Fibroblast of pulmonary artery (primary cell): Measurements from ENCODE around the gene CTNND1.

ENCODE experiments used
- DNase-seq: peaks from one replicate; pipeline ENCODE4 v3.0.0-alpha.2; 2010; ENCODE audit warnings: low read depth
- H3K4me3 ChIP-seq: replicated peaks from 2 replicates; pipeline ENCODE4 v1.5.1; 2011; ENCODE audit warnings: low read depth, mild to moderate bottlenecking, control low read depth, low read length, moderate library complexity
- TF ChIP-seq, protein P1 (sequence below): IDR thresholded peaks from 2 replicates; pipeline ENCODE4 v1.5.1; 2011; ENCODE audit warnings: mild to moderate bottlenecking, control low read depth, low read length, inconsistent platforms; ENCODE audit errors: missing control alignments

The CTNND1 gene

DNA sequence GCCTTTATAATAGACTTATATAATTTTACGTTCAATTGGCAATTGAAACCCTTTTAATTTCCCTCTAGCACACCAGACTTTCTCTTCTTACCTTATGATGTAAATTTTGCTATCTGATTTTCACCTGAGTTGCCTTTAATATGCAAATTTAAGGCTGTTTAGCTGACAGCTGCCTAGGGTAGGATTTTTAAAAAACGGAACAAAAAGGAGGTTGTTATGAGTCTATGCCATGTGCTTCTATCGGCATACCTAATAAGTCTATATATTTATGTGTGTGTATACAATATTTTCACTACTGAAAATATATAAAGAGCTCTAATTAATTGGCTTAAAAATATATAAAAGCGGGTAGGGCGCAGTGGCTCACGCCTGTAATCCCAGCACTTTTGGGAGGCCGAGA, 32.1 kb upstream of the CTNND1 start:
- TF ChIP-seq, protein P1, sequence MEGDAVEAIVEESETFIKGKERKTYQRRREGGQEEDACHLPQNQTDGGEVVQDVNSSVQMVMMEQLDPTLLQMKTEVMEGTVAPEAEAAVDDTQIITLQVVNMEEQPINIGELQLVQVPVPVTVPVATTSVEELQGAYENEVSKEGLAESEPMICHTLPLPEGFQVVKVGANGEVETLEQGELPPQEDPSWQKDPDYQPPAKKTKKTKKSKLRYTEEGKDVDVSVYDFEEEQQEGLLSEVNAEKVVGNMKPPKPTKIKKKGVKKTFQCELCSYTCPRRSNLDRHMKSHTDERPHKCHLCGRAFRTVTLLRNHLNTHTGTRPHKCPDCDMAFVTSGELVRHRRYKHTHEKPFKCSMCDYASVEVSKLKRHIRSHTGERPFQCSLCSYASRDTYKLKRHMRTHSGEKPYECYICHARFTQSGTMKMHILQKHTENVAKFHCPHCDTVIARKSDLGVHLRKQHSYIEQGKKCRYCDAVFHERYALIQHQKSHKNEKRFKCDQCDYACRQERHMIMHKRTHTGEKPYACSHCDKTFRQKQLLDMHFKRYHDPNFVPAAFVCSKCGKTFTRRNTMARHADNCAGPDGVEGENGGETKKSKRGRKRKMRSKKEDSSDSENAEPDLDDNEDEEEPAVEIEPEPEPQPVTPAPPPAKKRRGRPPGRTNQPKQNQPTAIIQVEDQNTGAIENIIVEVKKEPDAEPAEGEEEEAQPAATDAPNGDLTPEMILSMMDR: no peak
- no peak for DNase-seq
- no peak overlapping the region for H3K4me3 ChIP-seq

DNA sequence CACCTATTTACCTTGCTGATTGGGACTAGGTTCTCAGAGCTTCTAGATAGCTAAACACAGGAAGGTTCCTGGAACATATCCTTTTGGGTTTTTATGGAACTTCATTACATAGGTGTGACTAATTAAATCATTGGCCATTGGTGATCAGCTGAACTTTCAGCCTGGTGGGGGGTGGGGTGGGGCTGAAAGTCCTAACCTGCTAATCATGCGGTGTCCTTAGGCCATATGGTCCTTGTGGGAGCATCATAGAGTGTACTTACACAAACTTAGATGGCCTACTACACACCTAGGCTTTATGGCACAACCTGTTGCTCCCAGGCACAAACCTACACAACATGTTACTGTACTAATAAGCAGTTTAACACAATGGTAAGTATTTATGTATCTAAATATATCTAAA, 28.9 kb upstream of the CTNND1 start:
- no peak overlapping the region for H3K4me3 ChIP-seq
- DNase-seq: no peak
- TF ChIP-seq, protein P1: no peak

DNA sequence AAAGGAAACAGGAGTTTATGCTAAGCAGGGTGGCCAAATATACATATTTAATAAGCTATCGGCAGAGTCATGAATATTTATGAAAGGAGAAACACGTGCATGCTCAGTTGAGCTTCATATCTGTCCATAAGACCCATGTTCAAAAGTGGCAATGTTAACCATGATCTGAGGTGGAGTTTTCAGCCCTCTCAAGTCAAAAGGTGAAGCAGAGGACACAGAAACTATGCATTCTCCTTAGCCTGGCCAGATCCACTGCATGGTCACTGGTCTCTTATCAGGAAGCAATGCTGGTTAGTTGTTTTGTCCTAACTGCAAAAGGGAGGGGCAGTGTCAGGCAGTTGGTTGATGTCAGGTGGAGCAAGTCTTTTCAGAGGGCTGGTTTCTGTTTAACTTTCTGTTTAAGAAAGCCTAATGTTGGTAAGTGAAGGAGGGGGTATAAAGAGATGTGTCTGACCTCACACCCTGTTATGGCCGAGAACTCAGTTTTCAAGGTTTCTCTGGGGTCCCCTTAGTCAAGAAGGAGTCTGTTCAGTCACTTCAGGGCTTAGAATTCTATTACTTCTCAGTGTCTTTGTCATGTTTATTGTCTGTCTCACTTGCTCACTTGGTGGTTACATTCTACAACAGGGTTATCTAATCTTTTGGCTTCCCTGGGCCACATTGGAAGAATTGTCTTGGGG, 25.8 kb upstream of the CTNND1 start:
- DNase-seq: no peak
- TF ChIP-seq, protein P1: no peak

DNA sequence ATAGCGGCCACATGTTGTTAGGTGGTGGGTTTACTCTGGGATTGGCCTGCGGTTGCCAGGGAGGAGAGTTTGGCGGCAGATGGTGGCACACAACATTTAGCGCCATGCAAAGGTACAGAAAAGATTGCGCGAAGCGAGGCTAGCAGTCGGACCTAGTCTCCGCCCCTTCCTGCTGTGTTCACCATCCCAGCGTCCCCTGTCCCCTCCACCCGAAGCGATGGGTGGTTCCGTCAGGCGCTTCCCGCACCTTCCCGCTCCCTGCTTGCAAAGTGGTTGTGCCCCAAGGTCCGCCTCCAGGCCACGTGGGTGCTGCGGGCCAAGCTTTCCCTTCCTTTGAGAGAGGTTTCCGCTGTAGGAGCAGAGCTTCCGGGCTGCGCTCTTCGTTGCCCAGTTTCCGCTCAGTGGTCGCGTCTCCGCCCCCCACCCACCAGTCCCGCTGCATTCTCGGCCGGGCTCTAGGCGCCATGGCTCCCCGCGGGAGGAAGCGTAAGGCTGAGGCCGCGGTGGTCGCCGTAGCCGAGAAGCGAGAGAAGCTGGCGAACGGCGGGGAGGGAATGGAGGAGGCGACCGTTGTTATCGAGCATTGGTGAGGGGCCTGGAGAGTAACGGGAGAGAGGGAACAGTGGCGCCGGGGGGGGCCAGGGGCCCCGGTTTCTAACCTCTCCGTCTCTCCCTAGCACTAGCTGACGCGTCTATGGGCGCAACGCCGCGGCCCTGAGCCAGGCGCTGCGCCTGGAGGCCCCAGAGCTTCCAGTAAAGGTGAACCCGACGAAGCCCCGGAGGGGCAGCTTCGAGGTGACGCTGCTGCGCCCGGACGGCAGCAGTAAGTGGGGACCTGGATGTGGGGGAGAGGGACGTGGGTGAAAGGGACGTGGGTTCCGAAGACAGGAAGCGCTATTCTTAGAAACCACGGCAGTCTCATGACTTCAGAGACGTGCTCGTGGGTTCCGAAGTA, 20.2 kb upstream of the CTNND1 start, which contains the start of gene SELENOH:
Gene SELENOH (plus strand): TSS at position 360 of the 955 bp plus-strand sequence. CDS start 105 bp downstream, at position 465.
- TF ChIP-seq, protein P1: no peak
- peak; percentile 98 for DNase-seq

More for the DNA sequence above, 25.8 kb upstream of the CTNND1 start:
- no peak overlapping the region for H3K4me3 ChIP-seq

GRCh38 chr11:57742087-57742452, 19.5 kb upstream of the CTNND1 start:
- TF ChIP-seq, protein P1: no peak
- H3K4me3 ChIP-seq: peak overlapping the region; percentile 95
- DNase-seq: no peak

More for the DNA sequence above, 20.2 kb upstream of the CTNND1 start, which contains the start of gene SELENOH:
- peak within 1 kb of the TSS; percentile 95 for H3K4me3 ChIP-seq

DNA sequence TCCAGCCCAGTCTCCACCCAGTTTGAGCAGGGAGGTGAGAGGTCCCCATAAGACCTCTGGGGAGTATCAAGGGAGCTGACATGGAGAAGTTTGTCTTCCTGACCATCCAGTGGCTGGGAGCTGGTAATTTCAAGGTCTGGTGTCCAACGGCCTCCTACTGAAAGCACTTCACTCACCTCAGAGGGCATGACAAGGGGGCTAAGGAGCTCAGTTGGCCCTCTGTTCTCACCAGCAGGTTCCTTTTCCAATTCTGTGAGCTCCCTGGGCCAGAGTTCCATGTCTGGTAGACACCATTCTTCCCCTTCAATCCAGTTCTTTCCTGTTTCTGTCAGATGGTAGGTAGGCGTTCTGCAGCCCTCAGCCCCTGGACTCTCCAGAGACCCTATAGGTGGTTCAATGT, 17.2 kb upstream of the CTNND1 start:
- no peak overlapping the region for H3K4me3 ChIP-seq
- TF ChIP-seq, protein P1: no peak
- DNase-seq: no peak
